ENCODE measurements around the gene MCOLN3.
"Not testable (repeated sequence)": the region's sequence is repeated elsewhere in the genome, so short reads cannot be mapped to it uniquely, and the experiment has no call there.

MCOLN3 gene

GRCh38 chr1:84988588-84988987, 59.7 kb downstream of the MCOLN3 start:
- TF ChIP-seq SPI1 (IDR thresholded peaks at IDR 0.05; ENCODE audit: borderline replicate concordance, low read depth) (no peak), POLR2AphosphoS5 (IDR thresholded peaks at IDR 0.05; ENCODE audit: low read depth) (no peak)
- no peak overlapping the region for H3K4me3 ChIP-seq (replicated peaks; ENCODE audit: insufficient read depth, low read length)
- H3K27ac ChIP-seq (replicated peaks), result no peak overlapping the region
- no peak for DNase-seq (ENCODE audit: low read depth in 1 of 2, low spot score in 1 of 2)
- H3K27me3 ChIP-seq (ENCODE audit: insufficient read depth, poor library complexity, severe bottlenecking), result no peaks in the 10 kb centered on the region

- DNase-seq (ENCODE audit: low read depth in 1 of 2, low spot score in 1 of 2); H3K27ac ChIP-seq (replicated peaks); H3K27me3 ChIP-seq (ENCODE audit: insufficient read depth, poor library complexity, severe bottlenecking); H3K4me3 ChIP-seq (replicated peaks; ENCODE audit: insufficient read depth, low read length): not testable (repeated sequence)
These were observed 61.7 kb downstream of the MCOLN3 start for GRCh38 chr1:84986561-84986960.

- no peak for DNase-seq (ENCODE audit: low read depth in 1 of 2, low spot score in 1 of 2)
- no peaks in the 10 kb centered on the region for H3K27me3 ChIP-seq (ENCODE audit: insufficient read depth, poor library complexity, severe bottlenecking)
- TF ChIP-seq POLR2AphosphoS5 (IDR thresholded peaks at IDR 0.05; ENCODE audit: low read depth) (no peak), REST (IDR thresholded peaks at IDR 0.05; ENCODE audit: insufficient replicate concordance, low read depth) (no peak), CTCF (IDR thresholded peaks at IDR 0.05; ENCODE audit: insufficient read depth, low read length) (no peak), SPI1 (IDR thresholded peaks at IDR 0.05; ENCODE audit: borderline replicate concordance, low read depth) (no peak), GABPA (IDR thresholded peaks at IDR 0.05; ENCODE audit: low read depth) (no peak)
These were observed 62.9 kb downstream of the MCOLN3 start for GRCh38 chr1:84985365-84985764.

GRCh38 chr1:84982395-84982794, 65.9 kb downstream of the MCOLN3 start:
- TF ChIP-seq GABPA (IDR thresholded peaks at IDR 0.05; ENCODE audit: low read depth) (no peak), CTCF (IDR thresholded peaks at IDR 0.05; ENCODE audit: insufficient read depth, low read length) (no peak), SPI1 (IDR thresholded peaks at IDR 0.05; ENCODE audit: borderline replicate concordance, low read depth) (no peak), POLR2AphosphoS5 (IDR thresholded peaks at IDR 0.05; ENCODE audit: low read depth) (no peak), REST (IDR thresholded peaks at IDR 0.05; ENCODE audit: insufficient replicate concordance, low read depth) (no peak)
- no peaks in the 10 kb centered on the region for H3K27me3 ChIP-seq (ENCODE audit: insufficient read depth, poor library complexity, severe bottlenecking)
- no peak for DNase-seq (ENCODE audit: low read depth in 1 of 2, low spot score in 1 of 2)
- no peak overlapping the region for H3K4me3 ChIP-seq (replicated peaks; ENCODE audit: insufficient read depth, low read length)
- H3K27ac ChIP-seq (replicated peaks), result no peak overlapping the region

More at GRCh38 chr1:84985365-84985764, 62.9 kb downstream of the MCOLN3 start:
- H3K27ac ChIP-seq (replicated peaks), result no peak overlapping the region
- no peak overlapping the region for H3K4me3 ChIP-seq (replicated peaks; ENCODE audit: insufficient read depth, low read length)

GRCh38 chr1:84975035-84975434, 73.3 kb downstream of the MCOLN3 start:
- no peak for DNase-seq (ENCODE audit: low read depth in 1 of 2, low spot score in 1 of 2)
- H3K27me3 ChIP-seq (ENCODE audit: insufficient read depth, poor library complexity, severe bottlenecking), result no peaks in the 10 kb centered on the region
- no peak overlapping the region for H3K4me3 ChIP-seq (replicated peaks; ENCODE audit: insufficient read depth, low read length)
- no peak overlapping the region for H3K27ac ChIP-seq (replicated peaks)
- TF ChIP-seq CTCF (IDR thresholded peaks at IDR 0.05; ENCODE audit: insufficient read depth, low read length) (no peak), REST (IDR thresholded peaks at IDR 0.05; ENCODE audit: insufficient replicate concordance, low read depth) (no peak), GABPA (IDR thresholded peaks at IDR 0.05; ENCODE audit: low read depth) (no peak), POLR2AphosphoS5 (IDR thresholded peaks at IDR 0.05; ENCODE audit: low read depth) (no peak), SPI1 (IDR thresholded peaks at IDR 0.05; ENCODE audit: borderline replicate concordance, low read depth) (no peak)

All from HL-60 (cell line).